ENCODE measurements around the gene PALM3.
A peak's percentile ranks its signal among the peaks of the same experiment; 100 is the strongest.

The PALM3 gene, protein sequence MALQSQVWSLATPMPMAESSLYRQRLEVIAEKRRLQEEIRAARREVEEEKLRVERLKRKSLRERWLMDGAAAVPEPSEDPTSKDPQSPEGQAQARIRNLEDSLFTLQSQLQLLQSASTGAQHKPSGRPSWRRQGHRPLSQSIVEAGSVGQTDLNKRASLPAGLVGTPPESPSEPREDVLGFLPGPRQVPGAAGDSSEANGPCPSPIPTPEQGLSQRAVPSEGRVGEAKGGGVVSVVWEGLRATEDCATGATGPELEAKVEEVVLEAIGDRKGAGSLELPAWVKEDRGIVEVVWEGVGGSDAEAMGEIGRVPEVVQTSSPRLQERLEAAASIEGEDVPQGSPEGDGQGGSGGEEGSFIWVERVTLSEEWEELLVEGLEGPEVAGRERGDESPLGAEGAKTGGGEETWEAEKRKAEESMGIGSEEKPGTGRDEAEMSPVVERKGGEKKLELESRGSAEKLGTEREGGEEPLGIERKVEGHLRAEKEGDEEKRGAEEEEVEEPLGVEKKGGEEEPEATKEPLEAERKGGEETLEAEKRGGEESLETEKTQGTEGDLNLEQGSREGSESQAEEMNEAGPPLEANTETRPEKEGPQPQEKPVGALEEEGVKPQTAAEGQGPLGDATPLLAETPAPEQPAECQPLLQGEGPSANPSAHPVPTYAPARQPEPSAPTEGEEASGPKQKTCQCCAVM

DNA sequence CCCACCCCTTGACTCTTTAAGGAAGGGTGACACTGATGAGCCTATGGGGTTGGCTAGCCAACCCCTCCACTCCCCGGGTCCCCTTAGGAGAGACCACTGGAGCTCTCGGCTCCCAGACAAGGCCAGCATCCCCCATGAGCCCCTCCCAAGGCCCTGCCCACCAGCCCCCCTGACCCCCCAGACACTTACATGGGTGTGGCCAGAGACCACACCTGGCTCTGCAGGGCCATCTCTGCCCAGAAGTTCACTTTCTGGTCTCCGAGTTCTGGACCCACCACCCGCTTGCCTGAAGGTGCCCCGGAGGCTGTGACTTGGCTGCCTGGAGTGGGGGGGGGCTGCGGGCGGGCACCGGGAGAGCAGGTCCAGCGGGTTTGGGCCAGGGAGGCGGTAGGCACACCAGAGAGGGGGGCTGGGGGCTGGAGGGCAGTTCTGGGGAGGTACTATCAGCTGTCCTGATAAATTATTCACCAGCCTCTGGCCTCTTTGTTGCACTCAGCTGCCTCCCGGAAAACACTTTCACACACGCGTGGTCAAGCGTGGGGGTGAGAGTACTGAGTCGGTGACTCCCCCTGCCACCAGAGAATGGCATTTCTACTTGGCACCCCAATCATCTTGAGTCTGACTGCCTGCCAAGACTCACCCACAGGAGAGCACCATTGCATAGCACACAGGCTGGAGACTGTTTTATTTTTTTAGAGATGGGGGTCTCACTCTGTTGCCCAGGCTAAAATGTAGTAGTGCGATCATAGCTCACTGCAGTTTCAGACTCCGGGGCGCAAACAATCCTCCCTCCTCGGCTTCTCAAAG, at the start of gene PALM3:
TSS of gene PALM3 (minus strand) at position 326 of the 807 bp plus-strand sequence. CDS start at position 230, 96 bp downstream.
- TF ChIP-seq, protein P1, sequence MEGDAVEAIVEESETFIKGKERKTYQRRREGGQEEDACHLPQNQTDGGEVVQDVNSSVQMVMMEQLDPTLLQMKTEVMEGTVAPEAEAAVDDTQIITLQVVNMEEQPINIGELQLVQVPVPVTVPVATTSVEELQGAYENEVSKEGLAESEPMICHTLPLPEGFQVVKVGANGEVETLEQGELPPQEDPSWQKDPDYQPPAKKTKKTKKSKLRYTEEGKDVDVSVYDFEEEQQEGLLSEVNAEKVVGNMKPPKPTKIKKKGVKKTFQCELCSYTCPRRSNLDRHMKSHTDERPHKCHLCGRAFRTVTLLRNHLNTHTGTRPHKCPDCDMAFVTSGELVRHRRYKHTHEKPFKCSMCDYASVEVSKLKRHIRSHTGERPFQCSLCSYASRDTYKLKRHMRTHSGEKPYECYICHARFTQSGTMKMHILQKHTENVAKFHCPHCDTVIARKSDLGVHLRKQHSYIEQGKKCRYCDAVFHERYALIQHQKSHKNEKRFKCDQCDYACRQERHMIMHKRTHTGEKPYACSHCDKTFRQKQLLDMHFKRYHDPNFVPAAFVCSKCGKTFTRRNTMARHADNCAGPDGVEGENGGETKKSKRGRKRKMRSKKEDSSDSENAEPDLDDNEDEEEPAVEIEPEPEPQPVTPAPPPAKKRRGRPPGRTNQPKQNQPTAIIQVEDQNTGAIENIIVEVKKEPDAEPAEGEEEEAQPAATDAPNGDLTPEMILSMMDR (IDR thresholded peaks at IDR 0.05), result no peak
- peaks cover 76% of the 10 kb centered on the region for H3K27me3 Mint-ChIP-seq (ENCODE audit: low read depth, poor library complexity)
- no peak within 1 kb of the TSS for H3K4me3 Mint-ChIP-seq
- no peak for DNase-seq
- H3K9me3 Mint-ChIP-seq, result no peaks in the 10 kb centered on the region
- H3K36me3 Mint-ChIP-seq (ENCODE audit: low read depth), result no peaks in the 10 kb centered on the region
- peaks cover 18% of the 10 kb centered on the region for H3K4me1 Mint-ChIP-seq
- no peak within 1 kb of the TSS for H3K27ac Mint-ChIP-seq

DNA sequence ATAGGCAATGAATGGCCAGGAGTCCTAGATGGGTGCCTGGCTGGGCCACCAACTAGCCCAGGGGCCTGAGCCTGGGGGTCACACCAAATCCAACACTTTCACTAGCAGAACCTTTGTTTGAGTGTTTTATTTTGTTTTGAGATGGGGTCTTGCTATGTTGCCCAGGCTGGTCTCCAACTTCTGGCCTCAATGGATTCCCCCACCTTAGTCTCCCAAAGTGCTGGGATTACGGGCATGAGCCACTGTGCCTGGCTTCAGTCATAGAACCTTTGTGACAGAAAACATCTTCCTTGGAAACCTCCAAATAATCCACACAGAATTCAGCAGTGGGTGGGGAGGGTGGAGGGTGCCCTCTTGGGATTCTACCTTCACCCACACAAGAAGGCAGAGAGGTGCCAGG, 49.6 kb upstream of the PALM3 start:
- H3K27ac Mint-ChIP-seq, result no peak overlapping the region
- H3K36me3 Mint-ChIP-seq (ENCODE audit: low read depth), result peaks cover 9% of the 10 kb centered on the region
- peaks cover under 1% of the 10 kb centered on the region for H3K27me3 Mint-ChIP-seq (ENCODE audit: low read depth, poor library complexity)

DNA sequence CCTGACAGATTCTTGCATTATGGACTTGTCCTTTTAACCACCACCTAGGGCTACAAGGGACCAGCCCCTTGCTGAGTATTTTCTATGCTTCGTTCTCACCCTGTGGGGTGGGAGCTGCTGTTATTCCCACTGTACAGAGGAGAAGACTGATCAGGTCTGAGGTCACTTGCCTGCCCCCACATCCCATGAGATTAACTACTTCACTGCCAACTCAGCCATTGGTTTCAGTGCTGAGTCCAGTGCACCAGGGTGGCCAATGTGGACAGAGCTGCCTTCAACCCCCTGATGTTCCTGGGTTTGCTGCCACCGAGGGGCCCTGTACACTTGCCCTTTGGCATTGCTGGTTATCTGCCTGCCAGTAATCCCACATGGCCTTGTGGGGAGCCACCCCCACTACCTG, 48.8 kb upstream of the PALM3 start:
- Mint-ChIP-seq H3K27ac (no peak overlapping the region), H3K4me3 (no peak overlapping the region)

More for the DNA sequence above, 49.6 kb upstream of the PALM3 start:
- H3K9me3 Mint-ChIP-seq, result no peaks in the 10 kb centered on the region
- DNase-seq, result no peak
- TF ChIP-seq, protein P1 (IDR thresholded peaks at IDR 0.05), result no peak
- H3K4me1 Mint-ChIP-seq, result peaks cover 55% of the 10 kb centered on the region
- H3K4me3 Mint-ChIP-seq, result no peak overlapping the region

DNA sequence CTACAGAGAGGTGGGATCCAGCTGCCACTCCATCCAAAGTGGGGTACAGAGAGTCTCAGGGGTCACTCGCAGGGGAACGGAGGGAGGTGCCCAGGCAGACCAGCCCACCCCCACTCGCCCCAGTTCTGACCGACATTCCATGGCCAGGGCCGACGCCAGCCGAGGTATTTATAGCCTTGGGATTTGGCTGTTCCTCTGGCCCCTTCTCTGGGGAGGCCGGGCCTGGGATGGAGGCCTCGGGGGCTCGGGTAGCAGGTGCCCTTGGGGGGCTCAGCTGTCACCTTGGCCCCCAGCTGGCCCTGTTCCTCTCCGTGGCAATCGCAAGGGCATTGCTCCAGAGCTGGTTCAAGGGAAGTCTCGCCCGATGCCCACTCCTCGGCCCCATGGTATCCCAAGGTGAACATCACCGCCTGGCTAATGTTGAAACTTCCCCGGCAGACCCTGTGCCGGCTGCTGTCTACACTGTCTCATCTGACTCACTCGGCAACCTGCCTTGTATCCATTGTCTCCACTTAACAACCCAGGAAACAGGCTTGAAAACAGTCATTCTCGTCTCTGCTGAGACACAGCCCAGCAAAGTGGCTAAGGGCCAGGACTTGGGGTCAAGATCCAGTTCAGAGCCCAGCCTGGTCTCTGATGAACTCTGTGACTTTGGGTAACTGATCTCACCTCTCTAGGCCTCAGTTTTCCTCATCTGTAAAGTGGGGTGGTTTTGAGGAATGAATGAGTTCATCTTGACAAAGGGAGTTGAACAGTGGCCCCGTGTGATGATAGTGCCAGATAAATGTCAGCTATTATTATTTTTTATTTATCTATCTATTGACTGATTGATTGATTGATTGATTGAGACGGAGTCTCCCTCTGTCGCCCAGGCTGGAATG, 45.9 kb upstream of the PALM3 start:
- TF ChIP-seq, protein P1 (IDR thresholded peaks at IDR 0.05), result no peak
- Mint-ChIP-seq H3K27ac (peak overlapping the region; percentile 82), H3K36me3 (ENCODE audit: low read depth) (peaks cover 19% of the 10 kb centered on the region), H3K4me3 (no peak overlapping the region), H3K27me3 (ENCODE audit: low read depth, poor library complexity) (no peaks in the 10 kb centered on the region), H3K9me3 (no peaks in the 10 kb centered on the region), H3K4me1 (peaks cover 24% of the 10 kb centered on the region)
- DNase-seq, result no peak

More for the DNA sequence above, 48.8 kb upstream of the PALM3 start:
- Mint-ChIP-seq H3K9me3 (no peaks in the 10 kb centered on the region), H3K27me3 (ENCODE audit: low read depth, poor library complexity) (no peaks in the 10 kb centered on the region), H3K36me3 (ENCODE audit: low read depth) (peaks cover 13% of the 10 kb centered on the region), H3K4me1 (peaks cover 46% of the 10 kb centered on the region)
- TF ChIP-seq, protein P1 (IDR thresholded peaks at IDR 0.05), result no peak
- DNase-seq, result no peak

DNA sequence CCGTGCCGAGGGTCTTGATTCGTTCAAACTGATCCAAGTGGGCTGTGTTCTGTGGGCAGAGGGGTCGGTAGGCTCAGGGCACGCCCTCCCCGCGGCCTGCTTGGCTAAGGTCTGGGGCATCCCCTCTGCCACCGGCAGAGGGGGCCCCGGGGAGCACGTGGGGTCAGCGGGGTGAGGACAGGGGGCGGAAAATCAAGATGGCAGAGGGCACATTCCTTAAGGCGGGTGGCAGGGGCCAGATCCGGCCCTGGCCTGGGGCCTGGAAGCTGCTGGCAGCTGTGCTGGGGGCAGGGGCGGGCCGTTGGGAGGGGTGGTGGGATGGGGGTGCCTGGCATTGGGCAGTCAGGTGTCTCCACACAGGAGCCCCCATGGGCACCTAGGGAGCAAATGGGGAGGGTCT, 45.0 kb upstream of the PALM3 start:
- DNase-seq, result no peak
- H3K27ac Mint-ChIP-seq, result peak overlapping the region; percentile 36
- TF ChIP-seq, protein P1 (IDR thresholded peaks at IDR 0.05), result no peak
- H3K36me3 Mint-ChIP-seq (ENCODE audit: low read depth), result peaks cover 19% of the 10 kb centered on the region
- no peaks in the 10 kb centered on the region for H3K27me3 Mint-ChIP-seq (ENCODE audit: low read depth, poor library complexity)
- no peaks in the 10 kb centered on the region for H3K9me3 Mint-ChIP-seq
- peaks cover 17% of the 10 kb centered on the region for H3K4me1 Mint-ChIP-seq
- no peak overlapping the region for H3K4me3 Mint-ChIP-seq

All from nephron progenitor cell (in vitro differentiated cells).